GM06990 (cell line): ENCODE data around the gene GAS2L1.

Source experiments
- DNase-seq: peaks from one replicate; pipeline ENCODE4 v3.0.0-alpha.2; 2011; ENCODE audit not compliant: insufficient read length; ENCODE audit errors: extremely low read depth
- H3K27me3 ChIP-seq: replicated peaks from 2 replicates; pipeline ENCODE4 v1.6.0; 2011; ENCODE audit warnings: low read length; ENCODE audit not compliant: control insufficient read depth, insufficient read depth
- H3K36me3 ChIP-seq: 2 replicates; pipeline ENCODE4 v1.5.1; 2011; ENCODE audit warnings: low read length; ENCODE audit not compliant: control insufficient read depth, insufficient read depth
- H3K4me3 ChIP-seq: replicated peaks from 2 replicates; pipeline ENCODE4 v1.5.1; 2011; ENCODE audit warnings: low read depth, mild to moderate bottlenecking, control low read depth, low read length
- CTCF ChIP-seq: IDR thresholded peaks from 2 replicates; pipeline ENCODE4 v1.5.1; 2011; ENCODE audit warnings: low read length, control low read depth, mild to moderate bottlenecking, inconsistent platforms; ENCODE audit not compliant: insufficient read depth, poor library complexity, severe bottlenecking

GAS2L1 gene

DNA sequence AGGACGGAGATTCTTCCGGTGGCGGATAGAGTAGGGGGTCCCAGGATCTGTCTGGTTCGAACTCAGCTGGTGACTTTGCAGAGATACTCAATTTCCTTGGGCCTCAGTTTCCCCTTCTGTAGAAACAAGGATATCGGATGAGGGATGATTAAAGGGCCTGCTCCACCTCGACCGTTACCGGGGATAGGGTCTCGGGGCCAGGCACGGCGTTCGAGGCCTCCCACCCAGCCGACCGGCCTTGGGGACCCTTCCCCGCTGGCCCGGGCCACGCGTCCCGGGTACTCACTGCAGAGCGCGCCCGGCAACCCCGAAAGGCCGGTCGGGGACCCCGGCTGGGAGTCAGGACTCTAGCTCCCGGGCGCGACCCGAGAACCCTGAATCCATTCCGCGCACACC lies 39.0 kb upstream of the GAS2L1 start:
- TF ChIP-seq CTCF = no peak
- no peak for DNase-seq
- no peaks in the 10 kb centered on the region for H3K27me3 ChIP-seq
- peaks cover 11% of the 10 kb centered on the region for H3K36me3 ChIP-seq
- peak overlapping the region; percentile 98 for H3K4me3 ChIP-seq

GRCh38 chr22:29267858-29268510 lies 38.5 kb upstream of the GAS2L1 start, which contains the start of the genes EWSR1 and RHBDD3:
EWSR1 (plus strand) TSS chr22:29268268; CDS start chr22:29268337, 69 bp downstream.
RHBDD3 (minus strand) TSS chr22:29267981; CDS start chr22:29265626, 2,355 bp downstream.
- peak within 1 kb of the TSS; percentile 98 for H3K4me3 ChIP-seq
- H3K27me3 ChIP-seq = no peaks in the 10 kb centered on the region
- peaks cover 12% of the 10 kb centered on the region for H3K36me3 ChIP-seq
- DNase-seq = peak; percentile 97
- TF ChIP-seq CTCF = no peak

- no peak for TF ChIP-seq CTCF
- peak; percentile 72 for DNase-seq
- no peaks in the 10 kb centered on the region for H3K27me3 ChIP-seq
- H3K36me3 ChIP-seq = peaks cover 12% of the 10 kb centered on the region
- peak overlapping the region; percentile 98 for H3K4me3 ChIP-seq
Measured at GRCh38 chr22:29268511-29269229, 37.8 kb upstream of the GAS2L1 start.

GRCh38 chr22:29269230-29269604 lies 37.2 kb upstream of the GAS2L1 start:
- Histone ChIP-seq H3K27me3 (no peaks in the 10 kb centered on the region), H3K36me3 (peaks cover 8% of the 10 kb centered on the region), H3K4me3 (peak overlapping the region; percentile 98)
- DNase-seq = no peak
- TF ChIP-seq CTCF = no peak

GRCh38 chr22:29269731-29270474 lies 36.5 kb upstream of the GAS2L1 start:
- H3K4me3 ChIP-seq = peak overlapping the region; percentile 98
- H3K36me3 ChIP-seq = peaks cover 5% of the 10 kb centered on the region
- no peak for DNase-seq
- H3K27me3 ChIP-seq = no peaks in the 10 kb centered on the region
- TF ChIP-seq CTCF = no peak
